NOMO-1 treated with DMSO at 0.1 percent for 48 hours (cell line): Measurements from ENCODE around the gene ZNF384.

Experiments
- DNase-seq: peaks from one replicate; lab custom pipeline; 2025; ENCODE audit not compliant: unreplicated experiment; lab: John Stamatoyannopoulos, UW

Gene ZNF384

GRCh38 chr12:6699259-6699988, 10.2 kb upstream of the ZNF384 start:
- DNase-seq = no peak

- no peak for DNase-seq
These were observed 9.3 kb upstream of the ZNF384 start for GRCh38 chr12:6698352-6699046.

- no peak for DNase-seq
These were observed 8.6 kb upstream of the ZNF384 start for GRCh38 chr12:6697584-6698351.

- peak; percentile 73 for DNase-seq
These were observed 7.8 kb upstream of the ZNF384 start for GRCh38 chr12:6696690-6697583.

- DNase-seq = no peak
These were observed 6.3 kb upstream of the ZNF384 start for GRCh38 chr12:6695313-6696045.

- DNase-seq = no peak
These were observed 5.5 kb upstream of the ZNF384 start for GRCh38 chr12:6694701-6695100.

GRCh38 chr12:6693832-6694355, 4.7 kb upstream of the ZNF384 start:
- no peak for DNase-seq

- no peak for DNase-seq
These were observed 3.7 kb upstream of the ZNF384 start for GRCh38 chr12:6692888-6693287.

GRCh38 chr12:6691473-6691872, 2.3 kb upstream of the ZNF384 start:
- no peak for DNase-seq

GRCh38 chr12:6688543-6688998, 604 bp downstream of the ZNF384 start:
- DNase-seq = no peak

- no peak for DNase-seq
These were observed 3.4 kb downstream of the ZNF384 start for GRCh38 chr12:6685814-6686213.

- peak; percentile 50 for DNase-seq
These were observed 4.6 kb downstream of the ZNF384 start for GRCh38 chr12:6684609-6685008.

- DNase-seq = no peak
These were observed 12.2 kb downstream of the ZNF384 start for GRCh38 chr12:6676962-6677361.

GRCh38 chr12:6672143-6672542, 17.0 kb downstream of the ZNF384 start:
- no peak for DNase-seq

- DNase-seq = no peak
These were observed 21.5 kb downstream of the ZNF384 start for GRCh38 chr12:6667559-6668210.

- DNase-seq = no peak
These were observed 23.0 kb downstream of the ZNF384 start for GRCh38 chr12:6666211-6666610.

- peak; percentile 59 for DNase-seq
These were observed 24.3 kb downstream of the ZNF384 start for GRCh38 chr12:6664902-6665301.

GRCh38 chr12:6662906-6663742, 26.1 kb downstream of the ZNF384 start, which contains the start of gene ING4:
Gene ING4, minus strand, starts transcription at chr12:6663119. Its CDS starts 18 bp downstream, at chr12:6663101.
- peak; percentile 99 for DNase-seq

GRCh38 chr12:6662602-6662905, 26.6 kb downstream of the ZNF384 start:
- DNase-seq = no peak
